WTC11 (cell line): ENCODE data around the gene FAM107B.

Experiments used
- AR ChIP-seq: fragments of 250-450 bp; sonication (Bioruptor Pico); IDR thresholded peaks from 2 replicates; pipeline ENCODE4 v1.9.0; 2021; ENCODE audit warnings: mild to moderate bottlenecking
- CTCF ChIP-seq: fragments of 200-600 bp; IDR thresholded peaks from 2 replicates; pipeline ENCODE4 v1.8.0; 2022; ENCODE audit warnings: antibody characterized with exemption
- PRRX2 ChIP-seq: fragments of 250-450 bp; sonication (Bioruptor Pico); IDR thresholded peaks from 2 replicates; pipeline ENCODE4 v1.8.0; 2021; ENCODE audit warnings: mild to moderate bottlenecking

DNA sequence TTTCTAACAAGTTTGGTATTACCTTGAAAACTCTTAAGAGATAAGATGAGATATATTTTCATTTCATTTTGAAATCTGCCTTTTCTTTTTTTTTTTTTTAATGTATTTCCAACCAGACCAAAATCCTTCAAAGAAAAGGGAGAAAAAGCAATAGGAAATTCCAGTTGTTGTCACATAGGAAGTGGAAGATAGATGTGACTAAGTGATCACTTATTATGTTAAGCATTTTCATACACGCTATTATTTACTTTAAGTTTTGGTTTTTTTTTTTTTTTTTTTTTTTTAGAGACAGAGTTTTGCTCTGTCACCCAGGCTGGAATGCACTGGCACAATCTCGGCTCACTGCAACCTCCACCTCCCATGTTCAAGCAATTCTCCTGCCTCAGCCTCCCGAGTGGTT is 246.8 kb downstream of the FAM107B start:
- TF ChIP-seq PRRX2 (CRISPR knock-in tag) (no peak), CTCF (no peak), AR (CRISPR knock-in tag) (no peak)
